Measurements from ENCODE around the gene TMIGD3.
"Not testable (repeated sequence)": the region's sequence is repeated elsewhere in the genome, so short reads cannot be mapped to it uniquely, and the experiment has no call there.

TMIGD3 gene

GRCh38 chr1:111503585-111504060 is at the start of gene TMIGD3, which contains the start of gene ADORA3:
Gene TMIGD3 (minus strand): TSS chr1:111503633. CDS start chr1:111503354, 279 bp downstream.
Gene ADORA3 (minus strand): TSS chr1:111503633. CDS start chr1:111503354, 279 bp downstream.
- DNase-seq = no peak

DNA sequence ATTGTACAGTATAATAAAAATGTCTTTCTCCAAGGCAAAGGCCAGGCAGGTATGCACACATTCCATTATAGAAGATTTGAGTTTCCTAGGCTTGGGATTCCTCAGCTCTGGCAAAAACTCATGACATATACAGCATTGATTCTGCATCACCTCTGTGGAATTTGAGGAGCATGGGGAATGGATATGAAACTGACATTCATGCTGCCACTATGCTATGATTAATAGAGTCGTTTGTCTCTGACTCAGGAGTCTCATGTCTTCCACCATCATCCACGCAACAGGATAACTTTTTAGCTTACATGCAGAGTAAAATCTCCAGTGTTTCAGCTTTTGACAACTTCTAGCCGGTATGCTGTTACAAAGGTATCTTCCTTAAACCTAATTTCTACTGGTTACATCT is 49.8 kb upstream of the TMIGD3 start:
- peak; percentile 88 for DNase-seq

GRCh38 chr1:111552587-111552986 is 49.2 kb upstream of the TMIGD3 start:
- no peak for DNase-seq

- DNase-seq = no peak
These were observed 48.4 kb upstream of the TMIGD3 start for GRCh38 chr1:111551623-111552411.

DNA sequence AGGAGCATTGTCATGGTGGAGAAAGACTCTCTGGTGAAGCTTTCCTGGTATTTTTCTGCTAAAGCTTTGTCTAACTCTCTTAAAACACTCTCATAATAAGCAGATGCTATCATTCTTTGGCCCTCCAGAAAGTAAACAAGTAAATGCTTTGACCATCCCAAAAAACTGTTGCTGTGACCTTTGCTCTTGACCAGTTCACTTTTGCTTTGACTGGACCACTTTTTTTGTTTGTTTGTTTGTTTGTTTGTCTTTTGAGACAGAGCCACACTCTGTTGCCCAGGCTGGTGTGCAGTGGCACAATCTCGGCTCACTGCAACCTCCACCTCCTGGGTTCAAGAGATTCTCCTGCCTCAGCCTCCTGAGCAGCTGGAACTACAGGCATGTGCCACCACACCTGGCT is 44.4 kb upstream of the TMIGD3 start:
- not testable (repeated sequence) for DNase-seq

DNA sequence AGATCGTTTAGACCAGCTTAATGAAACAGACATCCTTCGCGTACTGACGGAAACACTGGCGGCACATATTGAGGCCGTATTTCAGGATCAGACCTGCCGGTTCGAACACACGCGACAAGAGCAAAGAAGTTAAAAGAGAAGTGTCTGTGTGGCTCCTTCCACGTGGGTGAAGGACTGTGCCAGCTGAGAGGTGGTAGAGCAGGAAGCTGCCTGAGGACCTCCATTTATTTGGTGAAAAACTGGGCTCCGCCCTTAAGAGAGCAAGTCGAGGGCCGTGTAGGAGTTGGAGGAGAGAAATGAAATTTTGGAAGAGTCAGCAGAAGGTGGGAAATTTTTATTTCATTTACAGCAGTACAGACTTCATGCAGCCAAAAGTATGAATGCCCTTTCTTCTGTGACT is 38.8 kb upstream of the TMIGD3 start:
- DNase-seq = no peak

DNA sequence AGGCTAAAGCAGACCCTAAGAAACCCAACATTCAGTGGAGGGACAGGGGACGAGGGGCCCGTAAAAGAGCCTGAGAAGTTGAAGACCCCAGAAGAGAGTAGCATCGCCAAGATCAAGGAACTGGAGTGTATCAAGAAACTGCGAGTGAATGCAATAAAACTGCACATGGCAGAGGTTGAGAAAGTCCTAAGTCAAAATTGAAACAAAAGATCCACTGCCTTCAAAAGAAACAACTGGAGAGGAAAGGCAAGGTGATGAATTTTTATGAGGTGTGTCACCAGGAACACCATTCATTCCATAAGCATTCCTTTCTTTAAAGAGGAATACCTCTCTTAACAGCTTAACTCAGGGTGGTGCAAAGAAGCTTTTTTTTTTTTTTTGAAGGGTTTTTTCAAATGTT is 38.3 kb upstream of the TMIGD3 start:
- peak; percentile 65 for DNase-seq

DNA sequence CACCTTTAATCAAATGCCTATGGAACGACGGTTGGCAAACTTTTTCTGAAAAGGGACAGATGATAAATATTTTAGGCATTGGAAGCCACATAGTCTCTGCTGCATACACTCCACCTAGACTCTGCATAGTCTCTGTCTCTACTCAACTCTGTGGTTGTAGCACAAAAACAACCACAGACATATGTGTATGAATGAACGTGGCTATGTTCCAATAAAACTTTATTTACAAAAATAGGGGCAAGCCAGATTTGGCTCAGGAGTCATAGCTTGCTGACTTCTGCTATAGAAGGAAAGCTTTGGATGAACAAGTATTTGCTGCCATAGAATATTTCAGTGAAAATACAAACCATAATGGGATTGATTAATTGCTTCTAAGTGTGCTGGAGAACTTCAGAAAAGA is 37.5 kb upstream of the TMIGD3 start:
- DNase-seq = no peak

- DNase-seq = peak; percentile 78
These were observed 35.1 kb upstream of the TMIGD3 start for GRCh38 chr1:111538343-111539025.

DNA sequence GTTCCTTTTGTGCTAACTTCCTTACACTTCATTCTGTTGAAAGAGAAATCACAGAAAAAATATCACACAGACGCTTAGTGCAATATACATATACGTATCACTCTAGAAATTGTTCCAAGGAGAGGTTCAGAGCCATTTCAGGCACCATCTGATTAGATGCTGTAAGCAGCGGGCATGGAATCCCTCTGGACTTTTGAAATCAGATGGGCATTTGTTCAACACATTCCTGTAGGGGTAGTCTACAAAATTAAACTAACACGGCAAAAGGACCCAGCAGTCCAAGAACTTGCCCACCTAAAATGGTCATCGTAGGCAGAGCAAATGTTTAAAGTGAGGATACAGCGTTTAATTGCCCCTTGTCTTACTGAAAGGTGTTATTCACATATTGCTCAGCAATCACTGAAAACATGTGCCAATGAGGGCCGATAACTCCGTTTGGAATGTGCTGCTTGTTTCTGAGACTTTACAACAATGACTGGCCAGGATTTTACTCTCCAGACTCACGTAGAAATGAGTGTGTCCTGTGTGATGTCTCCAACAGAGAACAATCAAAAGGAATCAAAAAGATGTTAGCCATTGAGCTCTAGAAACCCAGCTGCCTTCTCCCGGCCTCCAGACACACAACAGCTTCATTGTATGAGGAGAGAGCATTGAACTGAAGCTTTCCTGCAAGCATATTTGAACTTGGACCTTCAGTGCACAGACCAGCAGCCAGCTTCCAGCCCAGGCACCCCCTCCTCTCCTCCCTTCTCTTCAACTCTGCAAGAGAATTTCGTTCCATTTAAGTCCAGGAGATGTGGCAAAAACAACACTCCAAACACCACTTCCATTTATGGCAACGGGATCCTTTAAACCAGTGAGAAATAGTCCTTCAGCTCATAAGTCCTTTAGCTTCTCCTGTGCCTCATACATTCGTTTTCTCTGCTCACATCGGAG is 32.1 kb upstream of the TMIGD3 start:
- no peak for DNase-seq

DNA sequence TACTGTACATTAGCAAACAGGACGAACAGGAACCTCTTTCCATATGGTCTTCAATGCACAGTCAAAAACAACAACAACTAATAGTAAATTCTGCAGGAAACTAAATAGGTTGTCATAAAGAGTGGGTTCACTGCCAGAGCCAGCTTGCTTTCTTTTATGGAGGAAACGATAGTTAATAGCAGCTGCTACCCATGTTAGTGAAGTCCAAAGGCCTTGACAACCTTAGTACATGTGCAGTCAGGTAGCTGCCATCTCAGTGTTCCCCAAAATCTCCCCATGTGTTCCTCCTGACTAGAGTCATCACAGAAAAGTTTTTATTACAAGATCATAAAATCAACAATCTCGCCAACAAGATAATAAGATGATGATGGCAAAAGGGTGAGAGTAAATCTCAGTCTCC is 16.6 kb upstream of the TMIGD3 start:
- no peak for DNase-seq

- no peak for DNase-seq
These were observed 14.2 kb upstream of the TMIGD3 start for GRCh38 chr1:111517469-111518225.

DNA sequence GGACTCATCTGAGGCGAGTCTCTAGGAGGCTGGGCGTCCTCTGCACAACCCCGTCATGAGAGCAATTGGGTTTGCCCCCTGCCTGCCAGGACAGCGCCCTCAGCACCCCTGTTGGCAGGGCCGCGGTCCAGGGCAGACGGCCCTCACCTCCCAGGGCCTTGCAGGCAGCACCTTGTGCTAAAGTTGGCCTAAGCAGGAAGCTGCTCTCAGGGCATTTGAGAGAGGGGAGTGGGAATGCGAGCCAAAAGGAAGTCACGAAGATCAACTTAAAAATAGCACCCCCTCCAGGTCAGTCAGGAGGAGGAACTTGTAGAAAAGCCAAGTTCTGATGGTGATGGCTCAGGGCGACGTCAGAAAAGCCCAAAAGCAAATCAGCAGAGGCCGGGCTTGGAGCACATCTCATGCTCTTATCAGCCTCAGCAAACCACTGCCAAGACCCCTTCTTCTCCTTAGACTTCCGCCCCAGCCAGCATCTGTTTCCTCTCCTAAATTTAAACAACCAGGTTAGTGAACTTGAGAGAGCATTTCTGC is 12.6 kb upstream of the TMIGD3 start:
- DNase-seq = peak; percentile 51

DNA sequence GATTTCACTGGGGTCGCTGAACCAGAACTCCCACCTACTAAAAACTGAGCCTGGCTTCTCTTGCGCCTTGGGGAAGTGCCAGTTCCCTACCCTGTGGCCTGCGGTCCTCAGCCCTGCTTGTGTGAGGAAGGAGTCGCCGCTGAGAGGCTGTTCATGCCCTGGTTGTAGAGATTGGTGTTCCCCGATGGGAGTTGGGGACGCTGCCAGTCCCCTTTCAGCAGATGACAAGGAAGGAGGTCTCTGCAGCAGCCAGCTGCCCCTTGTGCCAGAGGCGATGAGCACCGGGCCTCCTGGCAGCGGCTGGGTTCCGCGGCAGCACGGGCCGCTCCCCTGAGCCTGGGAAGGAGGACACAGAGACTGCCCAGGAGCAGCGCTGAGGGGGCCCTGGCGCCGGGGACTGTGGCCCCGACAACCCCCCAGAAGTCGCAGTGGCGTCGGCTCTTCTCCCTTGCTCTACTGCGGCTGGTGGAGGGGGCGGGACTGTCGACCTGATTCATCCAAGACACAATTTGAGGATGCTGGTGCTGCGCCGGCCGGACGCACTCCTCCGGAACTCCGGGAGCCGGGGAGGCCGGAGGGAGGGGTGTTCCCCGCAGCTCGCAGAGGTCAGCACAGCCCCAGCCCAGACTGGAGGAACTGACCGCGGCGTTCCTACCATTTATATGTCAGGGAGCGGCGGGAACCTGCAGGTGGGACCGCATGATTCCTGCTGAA is 12.0 kb upstream of the TMIGD3 start:
- DNase-seq = peak; percentile 38

DNA sequence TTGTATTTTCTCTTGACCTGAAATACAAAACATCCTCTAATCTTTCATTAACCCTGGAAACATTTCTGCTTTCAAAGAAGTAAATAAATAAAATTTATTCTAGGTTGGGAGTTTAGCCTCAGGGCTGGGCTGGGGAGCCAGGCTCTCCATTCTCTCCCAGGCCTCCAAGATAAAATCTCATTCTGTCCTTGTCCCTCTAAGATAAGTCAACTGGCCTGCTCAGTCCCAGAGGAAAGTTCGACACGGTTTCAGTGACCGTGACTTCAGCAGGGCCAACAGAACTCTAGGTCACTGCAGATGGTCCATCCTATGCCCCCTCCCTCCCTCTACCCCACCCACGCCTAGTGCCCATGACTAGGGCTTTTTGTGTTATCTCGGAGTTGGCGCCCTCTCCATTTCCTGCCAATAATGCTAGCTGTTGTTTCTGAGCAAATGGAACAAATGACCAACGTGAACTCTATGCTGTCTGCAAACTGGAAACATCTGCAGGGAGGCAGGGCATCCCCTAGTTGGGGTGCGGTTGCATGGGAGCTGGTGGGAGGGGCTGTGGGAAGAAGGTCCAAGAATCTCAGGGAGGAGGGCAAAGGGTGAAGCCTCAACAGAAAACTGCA is 10.1 kb upstream of the TMIGD3 start:
- DNase-seq = no peak

- DNase-seq = no peak
These were observed 9.5 kb upstream of the TMIGD3 start for GRCh38 chr1:111512931-111513330.

GRCh38 chr1:111512132-111512889 is 8.9 kb upstream of the TMIGD3 start:
- no peak for DNase-seq

GRCh38 chr1:111511370-111511769 is 7.9 kb upstream of the TMIGD3 start:
- DNase-seq = no peak

- no peak for DNase-seq
These were observed 6.6 kb upstream of the TMIGD3 start for GRCh38 chr1:111509997-111510375.

Data from fibroblast of skin of right quadriceps (primary cell).